NB4 (cell line): ENCODE measurements around the gene GPR82.

Source experiments
- DNase-seq: peaks from one replicate; pipeline ENCODE4 v3.0.0; 2010; ENCODE audit warnings: low read depth
- H3K4me3 ChIP-seq: one replicate; pipeline ENCODE4 v1.5.1; 2011; ENCODE audit warnings: mild to moderate bottlenecking, low read depth, low read length, moderate library complexity
- CTCF ChIP-seq: IDR thresholded peaks from one replicate; pipeline ENCODE4 v1.5.1; 2012; ENCODE audit warnings: low read depth, low read length
- MAX ChIP-seq: IDR thresholded peaks from 2 replicates; pipeline ENCODE4 v1.6.1; 2011; ENCODE audit warnings: low read depth, low read length
- MYC ChIP-seq: IDR thresholded peaks from 2 replicates; pipeline ENCODE4 v1.6.1; 2011; ENCODE audit warnings: low read depth, low read length
- POLR2A ChIP-seq: IDR thresholded peaks from 2 replicates; pipeline ENCODE4 v1.6.1; 2011; ENCODE audit warnings: mild to moderate bottlenecking; ENCODE audit not compliant: insufficient read length; ENCODE audit errors: extremely low read depth

GPR82 gene

GRCh38 chrX:41761702-41762101, 37.7 kb downstream of the GPR82 start:
- TF ChIP-seq MAX: no peak
- TF ChIP-seq MYC: no peak

GRCh38 chrX:41779030-41779564, 55.1 kb downstream of the GPR82 start:
- no peak overlapping the region for H3K4me3 ChIP-seq
- TF ChIP-seq MAX (no peak), MYC (no peak), CTCF (no peak), POLR2A (no peak)
- DNase-seq: no peak

More at GRCh38 chrX:41761702-41762101, 37.7 kb downstream of the GPR82 start:
- DNase-seq: no peak
- no peak overlapping the region for H3K4me3 ChIP-seq
